ENCODE measurements around the gene ARHGEF10L. TPM values are rescaled to one million over a fixed set of nuclear protein-coding genes. Genes with fewer than 3 reads are reported as not detected.

Gene ARHGEF10L
- total RNA-seq, 2 experiments from 2014 or later = not detected

GRCh38 chr1:17520473-17521319 lies 18.8 kb upstream of the ARHGEF10L start:
- ChIA-PET POLR2A (no interaction called here), CTCF (no interaction called here)

GRCh38 chr1:17521946-17522612 lies 17.4 kb upstream of the ARHGEF10L start:
- ChIA-PET CTCF (no interaction called here), POLR2A (no interaction called here)

- POLR2A ChIA-PET = no interaction called here
- CTCF ChIA-PET = interaction anchor here (0.6 to 0.7 kb wide), 2 partner anchors 27 to 196 kb away, joined by 3 read pairs; no protein-coding TSS in a partner anchor
Measured at GRCh38 chr1:17523321-17524041, 16.0 kb upstream of the ARHGEF10L start.

GRCh38 chr1:17524645-17525044 lies 14.9 kb upstream of the ARHGEF10L start:
- CTCF ChIA-PET = no interaction called here
- POLR2A ChIA-PET = no interaction called here

- POLR2A ChIA-PET = no interaction called here
- CTCF ChIA-PET = no interaction called here
Measured at GRCh38 chr1:17525996-17526686, 13.4 kb upstream of the ARHGEF10L start.

- POLR2A ChIA-PET = no interaction called here
- CTCF ChIA-PET = no interaction called here
Measured at GRCh38 chr1:17527036-17527914, 12.2 kb upstream of the ARHGEF10L start.

GRCh38 chr1:17529381-17529780 lies 10.1 kb upstream of the ARHGEF10L start:
- POLR2A ChIA-PET = no interaction called here
- CTCF ChIA-PET = interaction anchor here (0.7 kb wide), 1 partner anchor 12 kb away, joined by 4 read pairs; no protein-coding TSS in a partner anchor

- ChIA-PET CTCF (no interaction called here), POLR2A (no interaction called here)
Measured at GRCh38 chr1:17531343-17531681, 8.2 kb upstream of the ARHGEF10L start.

- ChIA-PET CTCF (no interaction called here), POLR2A (no interaction called here)
Measured at GRCh38 chr1:17531682-17532487, 7.6 kb upstream of the ARHGEF10L start.

- ChIA-PET CTCF (no interaction called here), POLR2A (no interaction called here)
Measured at GRCh38 chr1:17533201-17533600, 6.3 kb upstream of the ARHGEF10L start.

- POLR2A ChIA-PET = no interaction called here
- CTCF ChIA-PET = no interaction called here
Measured at GRCh38 chr1:17535300-17535936, 4.1 kb upstream of the ARHGEF10L start.

- ChIA-PET CTCF (no interaction called here), POLR2A (no interaction called here)
Measured at GRCh38 chr1:17538010-17538409, 1.5 kb upstream of the ARHGEF10L start.

- ChIA-PET CTCF (no interaction called here), POLR2A (no interaction called here)
Measured at GRCh38 chr1:17538428-17539117, 925 bp upstream of the ARHGEF10L start.

- ChIA-PET POLR2A (no interaction called here), CTCF (no interaction called here)
Measured at GRCh38 chr1:17539118-17539476, 401 bp upstream of the ARHGEF10L start.

GRCh38 chr1:17540255-17541001 lies 930 bp downstream of the ARHGEF10L start:
- ChIA-PET CTCF (no interaction called here), POLR2A (no interaction called here)

GRCh38 chr1:17542645-17543044 lies 3.1 kb downstream of the ARHGEF10L start:
- ChIA-PET CTCF (no interaction called here), POLR2A (no interaction called here)

GRCh38 chr1:17544776-17545350 lies 5.4 kb downstream of the ARHGEF10L start:
- ChIA-PET CTCF (no interaction called here), POLR2A (no interaction called here)
